H1 (cell line): ENCODE data around the gene HMGCL. TPM values are rescaled to one million over a fixed set of nuclear protein-coding genes. Genes with fewer than 3 reads are reported as not detected.

Experiments
- CTCF ChIA-PET: fragments of 300-600 bp; sonication (Branson Sonifier 250); formaldehyde crosslinking; loops from one replicate; lab custom pipeline; 2021; ENCODE audit not compliant: partially characterized antibody; lab: Charles Lee
- POLR2A ChIA-PET: fragments of 300-600 bp; sonication (Branson Sonifier 250); formaldehyde crosslinking; loops from one replicate; lab custom pipeline; 2021; ENCODE audit warnings: inconsistent platforms; ENCODE audit not compliant: partially characterized antibody; lab: Charles Lee
- DNase-seq, 2 experiments: peaks; one replicate each; pipeline versions ENCODE4 v3.0.0 to v3.0.0-alpha.2; 2010 to 2022; ENCODE audit warnings: low spot score in 2 of 2, low read depth in 1 of 2, mixed read lengths in 1 of 2
- FAIRE-seq: peaks from 2 replicates; lab custom pipeline; 2011; peaks lifted over from hg19 to GRCh38; lab: Jason Lieb, UNC
- H2AFZ ChIP-seq: 2 replicates; pipeline ENCODE4 v1.8.1; 2012; ENCODE audit warnings: low read length, inconsistent platforms
- H2AK5ac ChIP-seq: 2 replicates; pipeline ENCODE4 v1.6.1; 2013; ENCODE audit warnings: low read depth, low read length
- H2BK120ac ChIP-seq: replicated peaks from 2 replicates; pipeline ENCODE3; 2013; ENCODE audit warnings: low read depth, low read length, inconsistent platforms
- H2BK12ac ChIP-seq: 2 replicates; pipeline ENCODE4 v1.6.1; 2013; ENCODE audit warnings: low read depth, low read length
- H2BK15ac ChIP-seq: 2 replicates; pipeline ENCODE4 v1.6.1; 2013; ENCODE audit warnings: low read length
- H2BK20ac ChIP-seq: 2 replicates; pipeline ENCODE4 v1.6.1; 2013; ENCODE audit warnings: low read length
- H2BK5ac ChIP-seq: 2 replicates; pipeline ENCODE4 v1.6.1; 2013; ENCODE audit warnings: low read depth, low read length
- H3K14ac ChIP-seq: 2 replicates; pipeline ENCODE4 v1.6.1; 2013; ENCODE audit warnings: inconsistent platforms; ENCODE audit not compliant: insufficient read length
- H3K18ac ChIP-seq: 2 replicates; pipeline ENCODE4 v1.6.1; 2013; ENCODE audit warnings: low read length; ENCODE audit errors: extremely low read depth
- H3K23ac ChIP-seq: 2 replicates; pipeline ENCODE4 v1.6.1; 2013; ENCODE audit warnings: inconsistent platforms; ENCODE audit not compliant: insufficient read length
- H3K23me2 ChIP-seq: 2 replicates; pipeline ENCODE4 v1.6.1; 2013; ENCODE audit warnings: low read depth, low read length
- H3K27ac ChIP-seq: 2 replicates; pipeline ENCODE4 v1.6.1; 2011; ENCODE audit warnings: low read depth, low read length, inconsistent platforms
- H3K27me3 ChIP-seq, 4 experiments: replicated peaks in 1 of 4; 1 replicate in 1 of 4; 2 replicates in 3 of 4; pipeline versions ENCODE4 v1.6.1 to v1.8.1; 2011 to 2013; ENCODE audit warnings: low read length in 3 of 4, mild to moderate bottlenecking in 3 of 4, inconsistent platforms in 2 of 4, mixed read lengths in 2 of 4, moderate library complexity in 1 of 4; ENCODE audit not compliant: control insufficient read depth in 3 of 4, insufficient read depth in 3 of 4; ENCODE audit errors: extremely low read depth in 1 of 4
- H3K36me3 ChIP-seq, 4 experiments: 2 replicates each; pipeline versions ENCODE4 v1.6.1 to v1.8.1; 2011 to 2013; ENCODE audit warnings: mild to moderate bottlenecking in 4 of 4, low read length in 3 of 4, moderate library complexity in 2 of 4, control low read depth in 1 of 4, inconsistent platforms in 1 of 4; ENCODE audit not compliant: insufficient read depth in 4 of 4, control insufficient read depth in 2 of 4
- H3K4ac ChIP-seq: replicated peaks from 2 replicates; pipeline ENCODE3; 2013; ENCODE audit warnings: low read length, low read depth, mixed read lengths, inconsistent platforms; ENCODE audit not compliant: insufficient read length
- H3K4me1 ChIP-seq, 4 experiments: replicated peaks in 1 of 4; 1 replicate in 1 of 4; 2 replicates in 3 of 4; pipeline versions ENCODE4 v1.6.1 to v1.8.1; 2011 to 2013; ENCODE audit warnings: low read length in 3 of 4, inconsistent platforms in 2 of 4, mixed read lengths in 1 of 4; ENCODE audit not compliant: insufficient read depth in 4 of 4, control insufficient read depth in 3 of 4
- H3K4me2 ChIP-seq, 2 experiments: 2 replicates each; pipeline versions ENCODE4 v1.6.1 to v1.8.1; 2011 to 2013; ENCODE audit warnings: low read depth in 2 of 2, low read length in 2 of 2, control low read depth in 1 of 2, inconsistent platforms in 1 of 2, mild to moderate bottlenecking in 1 of 2; ENCODE audit not compliant: insufficient read depth in 1 of 2
- H3K4me3 ChIP-seq, 4 experiments: fragments of 200-600, 300-600 bp in 1 of 4; sonication (generic), shearing (Covaris generic), sonication (Bioruptor Twin) in 1 of 4; 2 replicates each; pipeline versions ENCODE4 v1.5.1 to v1.8.1; 2011 to 2016; ENCODE audit warnings: low read length in 4 of 4, low read depth in 3 of 4, control low read depth in 2 of 4, inconsistent platforms in 2 of 4, mild to moderate bottlenecking in 2 of 4, mixed read lengths in 1 of 4, moderate library complexity in 1 of 4; ENCODE audit not compliant: insufficient read depth in 2 of 4; ENCODE audit errors: extremely low read depth in 1 of 4
- H3K56ac ChIP-seq: replicated peaks from 2 replicates; pipeline ENCODE3; 2013; ENCODE audit warnings: low read depth, mild to moderate bottlenecking, mixed read lengths, low read length, inconsistent platforms; ENCODE audit not compliant: insufficient read length
- H3K79me1 ChIP-seq: 2 replicates; pipeline ENCODE4 v1.6.1; 2013; ENCODE audit warnings: low read depth, low read length, control low read depth
- H3K79me2 ChIP-seq, 2 experiments: 2 replicates each; pipeline versions ENCODE4 v1.6.1 to v1.8.1; 2012 to 2013; ENCODE audit warnings: low read length in 2 of 2, mild to moderate bottlenecking in 2 of 2, inconsistent platforms in 1 of 2; ENCODE audit not compliant: insufficient read depth in 2 of 2, control insufficient read depth in 1 of 2
- H3K9ac ChIP-seq, 4 experiments: replicated peaks in 1 of 4; 1 replicate in 1 of 4; 2 replicates in 3 of 4; pipeline versions ENCODE4 v1.6.1 to v1.8.1; 2011 to 2013; ENCODE audit warnings: low read depth in 3 of 4, low read length in 3 of 4, control low read depth in 2 of 4, mild to moderate bottlenecking in 2 of 4, moderate library complexity in 2 of 4, inconsistent platforms in 1 of 4; ENCODE audit errors: extremely low read depth in 1 of 4
- H3K9me3 ChIP-seq, 2 experiments: 2 replicates each; pipeline versions ENCODE4 v1.6.1 to v1.8.1; 2012 to 2013; ENCODE audit warnings: mild to moderate bottlenecking in 2 of 2, moderate library complexity in 2 of 2, control low read depth in 1 of 2, inconsistent platforms in 1 of 2, low read depth in 1 of 2, low read length in 1 of 2, mixed read lengths in 1 of 2; ENCODE audit not compliant: insufficient read depth in 2 of 2
- H4K20me1 ChIP-seq, 2 experiments: replicated peaks in 1 of 2; 2 replicates each; pipeline versions ENCODE3 to v1.8.1; 2011 to 2013; ENCODE audit warnings: inconsistent platforms in 2 of 2, low read length in 2 of 2, mild to moderate bottlenecking in 1 of 2; ENCODE audit not compliant: insufficient read depth in 2 of 2, control insufficient read depth in 1 of 2
- H4K5ac ChIP-seq: 2 replicates; pipeline ENCODE4 v1.6.1; 2013; ENCODE audit warnings: low read length, low read depth, mixed read lengths, inconsistent platforms; ENCODE audit not compliant: insufficient read length
- H4K8ac ChIP-seq: 2 replicates; pipeline ENCODE4 v1.8.0; 2013; ENCODE audit warnings: mild to moderate bottlenecking, moderate library complexity, low read length, inconsistent platforms; ENCODE audit not compliant: insufficient read depth; ENCODE audit errors: extremely low read depth
- H4K91ac ChIP-seq: replicated peaks from 2 replicates; pipeline ENCODE3; 2013; ENCODE audit warnings: low read length, mixed read lengths, inconsistent platforms; ENCODE audit not compliant: insufficient read length
- whole genome bisulfite sequencing, 2 experiments: shearing (Covaris generic) in 1 of 2; methylation state at CpG; one replicate each; pipeline versions ENCODE4 v1.1.6 to v1.1.7; 2013 to 2015; ENCODE audit warnings: low lambda C conversion rate in 2 of 2, mixed read lengths in 2 of 2, inconsistent platforms in 1 of 2, low coverage in 1 of 2, missing lambda C conversion rate in 1 of 2; ENCODE audit not compliant: insufficient replicate concordance in 2 of 2, insufficient coverage in 1 of 2, insufficient read length in 1 of 2; ENCODE audit errors: extremely low coverage in 1 of 2, missing lambda C conversion rate in 1 of 2; 5-methylcytosine and 5-hydroxymethylcytosine counted together
- polyA plus RNA-seq, 7 experiments: library from polyadenylated mRNA; depleted of rRNA in 3 of 7; stranded (reverse) in 5 of 7; unstranded in 2 of 7; fragments of >200 nt in 5 of 7; fragments of 200-250 nt in 2 of 7; gene quantifications; 1 replicate in 5 of 7; 2 replicates in 1 of 7; 4 replicates in 1 of 7; pipeline versions ENCODE4 v1.2.1 to v1.2.3, GENCODE V29; 2011 to 2013; ENCODE audit warnings: missing spikeins in 2 of 7, mixed read lengths in 2 of 7
- total RNA-seq: library from RNA; stranded (reverse); fragmentation: NEBNext Ultra II Directional; extraction: Animal tissue kit (Norgen Biotek cat#: 25700); gene quantifications from 2 replicates; pipeline ENCODE4 v1.2.1, GENCODE V29; 2021
- TF ChIP-seq, protein P1 (sequence below): IDR thresholded peaks from 2 replicates; pipeline ENCODE4 v1.6.1; 2011; ENCODE audit warnings: low read depth, mild to moderate bottlenecking, low read length; ENCODE audit not compliant: insufficient read depth

Gene HMGCL
- total and polyA plus RNA-seq, 2 of the 8 experiments (the other 6 are each of a cell fraction or from before 2014, with no cell fraction given), result 13.7 to 19.5 TPM

DNA sequence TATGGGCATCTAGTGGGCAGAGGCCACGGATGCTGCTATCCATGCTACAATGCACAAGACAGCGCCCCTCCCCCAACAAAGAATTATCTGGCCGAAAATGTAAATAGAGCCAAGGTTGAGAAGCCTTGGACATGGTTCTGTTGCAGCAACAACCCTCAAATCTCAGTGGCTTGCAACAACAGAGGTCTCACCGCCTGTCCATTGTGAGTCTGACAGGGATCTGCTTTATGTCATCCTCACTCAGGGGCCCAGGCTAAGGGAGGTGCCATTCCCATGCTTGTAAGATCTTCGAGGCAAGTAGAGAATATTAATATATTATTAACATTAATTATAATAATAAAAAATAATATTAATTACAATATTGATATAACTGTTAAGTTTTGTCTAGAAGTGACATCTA is 56.5 kb downstream of the HMGCL start:
- POLR2A ChIA-PET, result interaction anchor here (0.8 to 1.0 kb wide), 2 partner anchors 25 to 44 kb away, joined by 3 read pairs; partner anchors contain the start of gene ELOA
- Histone ChIP-seq H3K79me1 (no peaks in the 10 kb centered on the region), H3K27ac (no peak overlapping the region), H4K8ac (no peak overlapping the region), H4K91ac (no peak overlapping the region), H3K9me3 (no peaks in the 10 kb centered on the region), H2BK120ac (no peak overlapping the region), H2BK20ac (no peak overlapping the region), H3K36me3 (peaks cover 2 to 6% (median 4%) of the 10 kb centered on the region in 4 experiments; a peak in 4 of 8 replicates), H2BK5ac (no peak overlapping the region), H4K20me1 (peaks cover 0 to 1% of the 10 kb centered on the region in 2 experiments), H3K79me2 (no peaks in the 10 kb centered on the region), H2AFZ (no peak overlapping the region), H3K4me3 (no peak overlapping the region), H3K4me1 (no peaks in the 10 kb centered on the region), H2BK15ac (no peak overlapping the region), H3K14ac (no peak overlapping the region), H3K4me2 (no peak overlapping the region), H3K18ac (no peak overlapping the region), H2BK12ac (no peak overlapping the region), H3K56ac (no peak overlapping the region), H3K27me3 (no peaks in the 10 kb centered on the region), H3K23ac (no peak overlapping the region), H3K9ac (no peak overlapping the region), H2AK5ac (no peak overlapping the region), H3K4ac (no peak overlapping the region), H4K5ac (no peak overlapping the region), H3K23me2 (no peaks in the 10 kb centered on the region)
- FAIRE-seq (no peak), DNase-seq (no peak)
- CTCF ChIA-PET, result interaction anchor here (0.9 to 1.6 kb wide), 3 partner anchors 11 to 30 kb away, joined by 3 to 4 read pairs (median 3); no protein-coding TSS in a partner anchor
- 88% methylated on average over 5 of the region's 5 CpGs; no CpG with 5 or more reads in 1 of the 2 experiments for WGBS, 2 experiments
- TF ChIP-seq, protein P1, sequence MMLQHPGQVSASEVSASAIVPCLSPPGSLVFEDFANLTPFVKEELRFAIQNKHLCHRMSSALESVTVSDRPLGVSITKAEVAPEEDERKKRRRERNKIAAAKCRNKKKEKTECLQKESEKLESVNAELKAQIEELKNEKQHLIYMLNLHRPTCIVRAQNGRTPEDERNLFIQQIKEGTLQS, result no peak
